NCI-H146 treated with DMSO at 0.1 percent for 48 hours (cell line): ENCODE measurements around the gene HRC.
"Not testable (repeated sequence)": the region's sequence is repeated elsewhere in the genome, so short reads cannot be mapped to it uniquely, and the experiment has no call there.

Experiments
- DNase-seq: peaks from one replicate; lab custom pipeline; 2025; ENCODE audit not compliant: unreplicated experiment; lab: John Stamatoyannopoulos, UW

HRC gene, protein sequence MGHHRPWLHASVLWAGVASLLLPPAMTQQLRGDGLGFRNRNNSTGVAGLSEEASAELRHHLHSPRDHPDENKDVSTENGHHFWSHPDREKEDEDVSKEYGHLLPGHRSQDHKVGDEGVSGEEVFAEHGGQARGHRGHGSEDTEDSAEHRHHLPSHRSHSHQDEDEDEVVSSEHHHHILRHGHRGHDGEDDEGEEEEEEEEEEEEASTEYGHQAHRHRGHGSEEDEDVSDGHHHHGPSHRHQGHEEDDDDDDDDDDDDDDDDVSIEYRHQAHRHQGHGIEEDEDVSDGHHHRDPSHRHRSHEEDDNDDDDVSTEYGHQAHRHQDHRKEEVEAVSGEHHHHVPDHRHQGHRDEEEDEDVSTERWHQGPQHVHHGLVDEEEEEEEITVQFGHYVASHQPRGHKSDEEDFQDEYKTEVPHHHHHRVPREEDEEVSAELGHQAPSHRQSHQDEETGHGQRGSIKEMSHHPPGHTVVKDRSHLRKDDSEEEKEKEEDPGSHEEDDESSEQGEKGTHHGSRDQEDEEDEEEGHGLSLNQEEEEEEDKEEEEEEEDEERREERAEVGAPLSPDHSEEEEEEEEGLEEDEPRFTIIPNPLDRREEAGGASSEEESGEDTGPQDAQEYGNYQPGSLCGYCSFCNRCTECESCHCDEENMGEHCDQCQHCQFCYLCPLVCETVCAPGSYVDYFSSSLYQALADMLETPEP

DNA sequence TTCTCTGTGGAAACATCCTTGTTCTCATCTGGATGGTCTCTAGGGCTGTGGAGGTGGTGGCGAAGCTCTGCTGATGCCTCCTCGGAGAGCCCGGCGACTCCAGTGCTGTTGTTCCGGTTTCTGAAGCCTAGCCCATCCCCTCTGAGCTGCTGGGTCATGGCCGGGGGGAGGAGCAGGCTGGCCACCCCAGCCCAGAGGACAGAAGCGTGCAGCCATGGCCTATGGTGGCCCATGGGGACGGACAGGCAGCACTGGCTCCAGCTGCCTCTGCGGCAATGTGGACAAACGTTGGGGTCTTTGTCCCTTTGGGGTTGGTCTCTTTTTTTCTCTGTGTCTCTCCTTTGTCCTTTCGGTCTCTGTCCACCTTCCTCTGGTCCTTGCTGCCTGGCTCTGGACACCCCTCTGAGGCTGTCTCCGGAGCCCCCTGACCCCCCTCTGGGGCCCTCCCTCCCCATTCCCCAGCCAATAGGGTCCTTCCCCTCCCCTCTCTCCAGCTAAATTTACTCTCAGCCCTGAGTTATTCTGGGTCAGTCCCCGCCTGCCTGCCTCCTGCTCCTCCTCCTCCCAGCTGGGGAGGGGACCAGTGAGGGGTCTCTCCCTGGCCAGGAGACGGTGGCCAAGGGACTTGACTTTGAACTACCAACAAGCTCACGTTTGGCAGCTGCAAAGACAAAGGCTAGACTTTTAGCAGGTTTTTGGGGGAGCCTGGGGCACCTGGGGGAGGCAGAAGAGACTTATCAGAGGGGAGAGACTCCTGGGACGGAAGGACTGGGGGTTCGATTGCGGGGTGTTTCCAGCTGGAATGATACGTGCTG lies at the start of gene HRC:
TSS of gene HRC (minus strand) at position 392 of the 815 bp plus-strand sequence. CDS start at position 233, 159 bp downstream.
- DNase-seq: no peak

DNA sequence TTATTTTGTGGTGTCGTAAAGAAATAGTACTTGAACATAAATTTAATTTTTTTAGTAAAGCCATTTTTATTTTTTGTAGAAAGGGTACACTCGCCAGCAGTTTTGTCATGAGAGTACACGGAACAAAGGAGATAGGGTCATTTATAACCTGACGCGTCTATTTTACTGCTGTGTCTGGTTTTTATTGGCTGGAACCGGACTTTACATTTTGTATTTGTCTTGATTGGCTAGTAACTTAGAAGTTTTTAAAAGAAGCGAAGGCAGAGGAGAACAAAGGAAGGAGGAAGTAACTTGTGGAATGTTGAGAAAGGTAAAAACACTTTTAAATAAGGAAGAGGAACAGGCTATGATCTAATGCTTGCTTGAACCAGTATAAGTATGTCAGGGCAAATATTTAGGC lies 45.8 kb upstream of the HRC start:
- no peak for DNase-seq

DNA sequence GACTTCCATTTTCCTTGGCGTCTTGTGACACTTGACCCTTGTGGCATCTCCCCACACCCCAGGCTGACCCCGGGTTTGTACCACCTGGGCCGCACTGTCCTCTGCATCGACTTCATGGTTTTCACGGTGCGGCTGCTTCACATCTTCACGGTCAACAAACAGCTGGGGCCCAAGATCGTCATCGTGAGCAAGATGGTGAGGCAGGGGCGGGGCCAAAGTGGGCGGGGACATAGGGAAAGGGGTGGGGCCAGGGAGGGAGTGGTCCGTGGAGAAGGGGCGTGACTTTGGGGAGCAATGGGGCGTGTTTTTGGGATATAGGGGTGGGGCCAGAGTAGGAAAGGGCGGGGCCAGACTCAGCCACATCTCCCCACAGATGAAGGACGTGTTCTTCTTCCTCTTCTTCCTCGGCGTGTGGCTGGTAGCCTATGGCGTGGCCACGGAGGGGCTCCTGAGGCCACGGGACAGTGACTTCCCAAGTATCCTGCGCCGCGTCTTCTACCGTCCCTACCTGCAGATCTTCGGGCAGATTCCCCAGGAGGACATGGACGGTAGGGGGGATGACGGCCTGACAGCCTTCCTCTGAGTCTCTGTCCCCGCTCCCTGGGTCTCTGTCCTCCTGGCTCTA lies 45.2 kb upstream of the HRC start:
- no peak for DNase-seq

DNA sequence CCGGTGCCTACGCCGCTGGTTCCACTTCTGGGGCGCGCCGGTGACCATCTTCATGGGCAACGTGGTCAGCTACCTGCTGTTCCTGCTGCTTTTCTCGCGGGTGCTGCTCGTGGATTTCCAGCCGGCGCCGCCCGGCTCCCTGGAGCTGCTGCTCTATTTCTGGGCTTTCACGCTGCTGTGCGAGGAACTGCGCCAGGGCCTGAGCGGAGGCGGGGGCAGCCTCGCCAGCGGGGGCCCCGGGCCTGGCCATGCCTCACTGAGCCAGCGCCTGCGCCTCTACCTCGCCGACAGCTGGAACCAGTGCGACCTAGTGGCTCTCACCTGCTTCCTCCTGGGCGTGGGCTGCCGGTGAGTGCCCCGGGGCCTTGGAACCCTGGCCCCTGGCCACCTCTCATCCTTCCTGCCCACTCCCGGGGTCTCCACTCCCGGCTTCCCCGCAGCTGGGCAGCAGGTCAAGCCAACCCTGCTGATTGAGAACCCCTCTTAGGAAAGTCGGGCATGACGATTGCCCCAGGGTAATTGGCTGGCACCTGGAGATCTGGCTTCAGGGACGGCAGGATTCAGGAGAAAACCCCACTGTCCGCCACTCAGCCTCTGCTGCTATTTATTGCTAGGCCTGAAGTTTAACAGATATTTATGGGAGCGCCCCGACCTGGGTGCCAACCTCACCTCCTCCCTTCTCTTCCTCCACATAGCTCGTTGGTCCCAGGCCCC lies 41.5 kb upstream of the HRC start:
- no peak for DNase-seq

DNA sequence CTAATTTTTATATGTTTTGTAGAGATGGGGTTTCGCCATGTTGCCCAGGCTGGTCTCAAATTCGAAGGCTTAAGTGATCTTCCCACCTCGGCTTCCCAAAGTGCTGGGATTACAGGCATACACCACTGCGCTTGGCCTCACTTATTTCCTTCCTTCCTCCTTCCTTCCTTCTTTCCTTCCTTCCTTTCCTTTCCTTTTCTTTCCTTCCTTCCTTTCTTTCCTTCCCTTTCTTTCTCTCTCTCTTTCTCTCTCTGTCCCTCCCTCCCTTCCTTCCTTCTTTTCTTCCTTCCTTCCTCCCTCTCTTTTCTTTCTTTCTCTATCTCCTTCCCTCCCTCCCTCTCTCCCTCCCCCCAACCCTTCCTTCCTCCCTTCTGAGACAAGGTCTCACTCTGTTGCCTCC lies 39.2 kb upstream of the HRC start:
- no peak for DNase-seq

DNA sequence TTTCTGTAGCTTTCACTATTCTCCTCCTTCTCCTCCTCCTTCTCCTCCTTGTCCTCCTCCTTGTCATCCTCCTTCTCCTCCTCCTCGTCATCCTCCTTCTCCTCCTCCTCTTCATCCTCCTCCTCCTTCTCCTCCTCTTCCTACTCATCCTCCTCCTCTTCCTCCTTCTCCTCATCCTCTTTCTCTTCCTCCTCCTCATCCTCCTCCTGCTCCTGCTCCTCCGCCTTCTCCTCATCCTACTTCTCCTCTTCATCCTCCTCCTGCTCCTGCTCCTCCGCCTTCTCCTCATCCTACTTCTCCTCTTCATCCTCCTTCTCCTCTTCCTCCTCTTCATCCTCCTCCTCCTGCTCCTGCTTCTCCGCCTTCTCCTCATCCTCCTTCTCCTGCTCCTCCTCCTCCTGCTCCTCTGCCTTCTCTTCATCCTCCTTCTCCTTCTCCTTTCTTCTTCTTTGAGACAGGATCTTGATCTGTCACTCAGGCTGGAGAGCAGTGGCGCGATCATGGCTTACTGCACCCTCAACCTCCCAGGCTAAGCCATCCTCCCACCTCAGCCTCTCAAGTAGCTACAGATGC lies 38.7 kb upstream of the HRC start:
- no peak for DNase-seq

DNA sequence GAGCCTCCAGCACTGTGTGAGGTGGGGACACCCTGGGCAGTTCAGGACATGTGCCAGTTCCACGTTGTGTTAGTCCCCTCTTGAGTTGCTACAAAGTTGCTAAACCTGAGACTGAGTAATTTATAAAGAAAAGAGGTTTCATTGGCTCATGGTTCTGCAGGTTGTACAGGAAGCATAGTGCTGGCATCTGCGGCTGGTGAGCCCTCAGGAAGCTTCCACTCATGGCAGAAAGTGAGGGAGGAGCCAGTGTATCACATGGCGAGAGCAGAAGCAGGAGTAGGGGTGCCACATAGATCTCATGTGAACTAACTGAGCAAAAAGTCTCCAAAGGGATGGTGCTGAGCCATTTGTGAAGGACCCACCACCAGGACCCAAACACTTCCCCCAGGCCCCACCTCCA lies 35.6 kb upstream of the HRC start:
- DNase-seq: no peak

DNA sequence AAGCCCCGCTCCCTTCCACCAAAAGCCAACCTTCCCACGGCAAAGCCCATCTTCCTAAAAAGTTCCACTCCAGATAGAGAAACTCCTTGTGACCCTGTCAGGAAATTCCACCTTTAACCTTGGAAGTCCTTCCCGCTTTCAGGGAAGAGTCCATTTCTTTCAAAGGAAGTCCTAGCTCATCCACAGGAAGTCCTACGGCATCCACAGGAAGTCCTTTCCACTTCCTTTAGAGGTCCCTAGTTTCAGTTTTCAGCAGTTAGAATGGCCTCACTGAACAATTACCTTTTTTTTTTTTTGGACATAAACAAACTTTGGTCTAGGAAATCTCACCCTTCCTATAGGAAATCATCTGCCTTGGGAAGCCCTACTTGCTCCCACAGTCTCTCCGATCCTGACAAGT lies 34.1 kb upstream of the HRC start:
- no peak for DNase-seq

DNA sequence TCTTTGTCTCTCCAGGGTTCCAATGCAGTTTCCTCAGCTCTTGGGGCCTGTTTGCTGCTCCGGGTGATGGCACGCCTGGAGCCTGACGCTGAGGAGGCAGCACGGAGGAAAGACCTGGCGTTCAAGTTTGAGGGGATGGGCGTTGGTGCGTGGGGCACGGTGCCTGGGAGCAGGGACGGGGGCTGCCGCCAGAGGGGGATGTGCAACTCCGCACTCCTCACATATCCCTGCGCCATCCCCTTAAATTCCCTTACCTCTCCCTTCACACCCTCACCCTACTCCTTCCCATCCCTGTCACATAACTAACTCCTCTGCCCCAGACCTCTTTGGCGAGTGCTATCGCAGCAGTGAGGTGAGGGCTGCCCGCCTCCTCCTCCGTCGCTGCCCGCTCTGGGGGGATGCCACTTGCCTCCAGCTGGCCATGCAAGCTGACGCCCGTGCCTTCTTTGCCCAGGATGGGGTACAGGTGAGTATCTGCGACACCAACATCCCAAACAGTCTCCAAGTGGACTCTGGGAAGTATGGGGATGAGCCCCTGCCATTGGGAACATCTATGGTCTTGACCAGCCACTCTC lies 33.5 kb upstream of the HRC start:
- no peak for DNase-seq

DNA sequence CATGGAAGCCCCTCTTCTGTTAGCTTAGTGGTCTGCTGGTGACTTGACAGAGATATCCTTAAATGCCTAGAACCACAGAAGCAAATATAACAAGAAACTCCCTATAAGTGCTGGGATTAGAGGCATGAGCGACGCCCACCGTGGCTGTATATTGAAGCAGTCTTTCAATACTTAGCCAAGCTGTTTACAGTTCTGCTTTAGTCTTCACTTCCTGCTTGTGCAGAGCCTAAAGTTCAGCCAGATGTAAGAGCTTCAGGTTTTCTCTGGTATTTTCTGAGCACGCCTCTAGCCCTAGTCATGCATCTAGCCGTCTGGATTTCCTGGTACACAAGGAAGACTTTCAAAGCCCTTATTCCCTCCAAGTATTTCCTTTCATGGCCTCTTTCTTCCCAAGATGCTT lies 30.9 kb upstream of the HRC start:
- DNase-seq: no peak

DNA sequence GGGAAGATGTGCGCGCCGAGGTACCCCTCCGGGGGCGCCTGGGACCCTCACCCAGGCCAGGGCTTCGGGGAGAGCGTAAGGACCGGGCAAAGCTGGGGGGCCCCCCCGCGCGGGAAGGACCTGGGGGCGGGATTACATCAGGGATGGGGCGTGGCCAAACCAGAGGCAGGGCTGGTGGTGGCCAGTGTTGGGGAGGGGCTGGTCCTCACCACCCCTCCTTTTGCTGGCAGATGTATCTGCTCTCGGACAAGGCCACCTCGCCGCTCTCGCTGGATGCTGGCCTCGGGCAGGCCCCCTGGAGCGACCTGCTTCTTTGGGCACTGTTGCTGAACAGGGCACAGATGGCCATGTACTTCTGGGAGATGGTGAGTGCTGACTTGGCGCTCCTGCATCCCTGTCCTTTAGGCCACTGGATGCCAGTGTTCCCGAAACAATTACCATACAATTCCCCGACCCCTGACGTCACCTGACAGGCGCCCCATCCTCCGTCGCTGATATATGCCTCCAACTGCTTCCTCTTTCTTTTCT lies 27.7 kb upstream of the HRC start:
- no peak for DNase-seq

DNA sequence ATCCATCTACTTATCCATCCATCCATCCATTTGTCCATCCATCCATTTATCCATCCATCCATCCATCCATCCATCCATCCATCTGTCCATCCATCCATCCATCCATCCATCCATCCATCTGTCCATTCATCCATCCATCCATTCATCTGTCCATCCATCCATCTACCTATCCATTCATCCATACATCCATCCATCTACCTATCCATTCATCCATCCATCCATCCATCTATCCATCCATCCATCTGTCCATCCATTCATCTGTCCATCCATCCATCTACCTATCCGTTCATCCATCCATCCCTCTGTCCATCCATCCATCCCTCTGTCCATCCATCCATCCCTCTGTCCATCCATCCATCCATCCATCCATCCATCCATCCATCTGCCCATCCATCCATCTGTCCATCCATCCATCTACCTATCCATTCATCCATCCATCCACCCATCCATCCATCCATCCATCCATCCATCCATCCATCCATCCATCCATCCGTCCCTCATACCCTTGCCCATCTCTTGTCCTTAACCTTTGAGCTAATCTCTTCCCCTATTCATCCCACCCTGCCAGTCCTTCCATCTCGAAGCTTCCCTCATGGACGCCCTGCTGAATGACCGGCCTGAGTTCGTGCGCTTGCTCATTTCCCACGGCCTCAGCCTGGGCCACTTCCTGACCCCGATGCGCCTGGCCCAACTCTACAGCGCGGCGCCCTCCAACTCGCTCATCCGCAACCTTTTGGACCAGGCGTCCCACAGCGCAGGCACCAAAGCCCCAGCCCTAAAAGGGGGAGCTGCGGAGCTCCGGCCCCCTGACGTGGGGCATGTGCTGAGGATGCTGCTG lies 27.0 kb upstream of the HRC start:
- not testable (repeated sequence) for DNase-seq

DNA sequence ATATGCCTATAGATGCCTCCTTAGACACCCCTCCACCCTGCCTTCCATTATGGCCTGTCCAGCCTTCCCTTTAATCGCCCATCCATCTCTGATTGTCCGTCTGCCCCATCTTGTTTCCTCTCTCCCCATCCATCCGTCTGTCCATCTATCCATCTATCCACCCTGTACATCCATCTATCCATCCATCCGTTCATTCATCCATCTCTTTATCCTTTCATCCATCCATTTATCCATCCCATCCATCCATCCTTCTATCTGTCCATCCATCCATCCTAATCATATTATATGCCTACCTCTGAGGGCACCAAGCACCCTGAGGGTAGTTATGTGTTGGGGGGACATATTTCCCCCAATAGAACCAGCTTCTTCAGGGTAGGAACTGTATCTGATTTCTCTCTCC lies 25.5 kb upstream of the HRC start:
- DNase-seq: no peak

DNA sequence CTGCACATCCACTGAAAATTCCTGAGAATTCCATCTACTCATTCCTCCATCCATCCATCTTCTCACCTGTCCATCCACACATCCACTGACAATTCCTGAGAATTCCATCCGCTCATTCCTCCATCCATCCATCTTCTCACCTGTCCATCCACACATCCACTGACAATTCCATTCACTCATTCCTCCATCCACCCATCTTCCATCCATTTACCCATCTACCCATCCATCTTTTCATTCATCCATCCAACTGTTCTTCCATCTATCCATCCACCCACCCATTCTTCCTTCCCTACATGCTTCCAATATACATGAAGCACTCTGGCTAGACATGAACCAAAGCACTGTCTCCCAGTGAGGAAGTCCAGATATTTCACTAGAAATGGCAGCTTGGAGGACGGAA lies 18.0 kb upstream of the HRC start:
- no peak for DNase-seq

DNA sequence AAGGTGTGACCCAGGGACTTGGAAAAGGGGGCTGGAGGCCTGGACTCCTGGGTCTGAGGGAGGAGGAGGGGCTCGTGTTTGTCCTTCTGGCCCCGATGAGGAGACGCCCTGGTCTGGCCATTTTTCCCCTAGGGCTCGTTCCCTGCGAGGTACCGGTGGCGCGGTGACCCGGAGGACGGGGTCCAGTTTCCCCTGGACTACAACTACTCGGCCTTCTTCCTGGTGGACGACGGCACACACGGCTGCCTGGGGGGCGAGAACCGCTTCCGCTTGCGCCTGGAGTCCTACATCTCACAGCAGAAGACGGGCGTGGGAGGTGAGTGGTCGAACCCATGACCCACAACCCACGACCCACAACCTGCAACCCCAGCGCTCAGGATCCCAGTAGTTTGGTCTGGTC lies 13.2 kb upstream of the HRC start:
- no peak for DNase-seq

DNA sequence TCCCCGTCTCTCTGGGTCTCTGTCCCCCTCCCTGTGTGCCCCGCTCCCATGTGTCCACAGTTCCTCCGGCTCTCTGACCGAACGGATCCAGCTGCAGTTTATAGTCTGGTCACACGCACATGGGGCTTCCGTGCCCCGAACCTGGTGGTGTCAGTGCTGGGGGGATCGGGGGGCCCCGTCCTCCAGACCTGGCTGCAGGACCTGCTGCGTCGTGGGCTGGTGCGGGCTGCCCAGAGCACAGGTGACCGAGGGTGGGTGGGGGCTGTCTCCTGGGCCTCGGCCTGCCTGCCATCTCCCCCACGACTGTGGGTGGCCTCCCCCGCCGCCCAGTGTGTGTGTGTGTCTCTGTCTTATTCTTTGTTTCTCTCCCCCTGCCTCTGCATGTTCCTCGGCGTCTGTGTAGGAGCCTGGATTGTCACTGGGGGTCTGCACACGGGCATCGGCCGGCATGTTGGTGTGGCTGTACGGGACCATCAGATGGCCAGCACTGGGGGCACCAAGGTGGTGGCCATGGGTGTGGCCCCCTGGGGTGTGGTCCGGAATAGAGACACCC lies 12.7 kb upstream of the HRC start:
- DNase-seq: no peak

DNA sequence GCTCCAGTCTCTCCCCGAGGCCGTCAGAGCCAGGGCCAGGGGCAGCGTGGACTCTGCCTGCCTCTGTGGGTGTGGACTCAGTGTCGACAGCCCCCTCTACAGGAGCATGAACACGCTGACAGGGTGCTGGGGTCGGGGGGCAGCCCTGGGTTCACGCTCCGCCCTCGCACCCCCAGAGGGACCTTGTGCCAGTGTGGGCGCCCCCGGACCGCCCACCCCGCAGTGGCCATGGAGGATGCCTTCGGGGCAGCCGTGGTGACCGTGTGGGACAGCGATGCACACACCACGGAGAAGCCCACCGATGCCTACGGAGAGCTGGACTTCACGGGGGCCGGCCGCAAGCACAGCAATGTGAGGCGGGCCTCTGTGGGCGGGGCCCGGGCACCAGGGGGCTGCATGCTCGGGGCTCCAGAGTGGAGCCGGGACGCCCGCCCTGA lies 10.7 kb upstream of the HRC start:
- DNase-seq: no peak

DNA sequence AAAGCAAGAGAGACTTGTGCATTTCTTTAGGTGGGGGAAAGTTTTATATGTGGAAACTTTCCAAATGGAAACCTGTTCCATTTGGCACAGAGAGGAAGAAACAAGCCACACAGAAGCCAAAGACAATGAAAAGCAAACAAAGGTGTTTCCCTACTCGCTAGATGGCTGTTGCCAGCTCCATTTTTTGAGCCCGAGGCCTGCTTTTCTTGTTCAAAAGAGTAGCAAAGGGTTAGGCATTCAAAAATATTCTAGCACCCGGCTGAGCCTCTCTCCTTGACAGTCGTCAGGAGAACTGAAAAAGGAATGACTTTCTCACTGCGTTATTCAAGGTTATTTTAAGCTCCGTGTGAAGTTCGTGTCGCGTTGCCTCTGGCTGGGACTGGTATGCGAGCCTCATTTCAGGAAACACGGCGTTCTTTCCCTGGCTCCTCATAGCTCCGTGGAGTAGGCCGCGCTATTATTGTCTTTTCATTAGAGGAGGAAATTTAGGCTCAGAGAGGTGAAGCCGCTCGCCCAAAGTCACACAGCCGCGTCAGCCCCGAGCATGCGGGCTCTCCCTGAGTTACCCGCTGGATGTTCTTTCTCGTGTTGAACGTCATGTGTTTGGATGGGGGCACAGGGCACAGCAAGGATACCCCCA lies 10.0 kb upstream of the HRC start:
- DNase-seq: no peak
